H54 (cell line): ENCODE data around the gene EMSY.

Experiments used
- DNase-seq: peaks from one replicate; pipeline ENCODE4 v3.0.0; 2011; ENCODE audit warnings: low spot score, mixed read lengths; ENCODE audit not compliant: insufficient read length
- FAIRE-seq: peaks from 3 replicates; lab custom pipeline; 2011; peaks lifted over from hg19 to GRCh38; lab: Jason Lieb, UNC
- POLR2A ChIP-seq: IDR thresholded peaks from 2 replicates; pipeline ENCODE4 v1.6.1; 2011; ENCODE audit warnings: low read depth, mild to moderate bottlenecking, low read length

Gene EMSY

DNA sequence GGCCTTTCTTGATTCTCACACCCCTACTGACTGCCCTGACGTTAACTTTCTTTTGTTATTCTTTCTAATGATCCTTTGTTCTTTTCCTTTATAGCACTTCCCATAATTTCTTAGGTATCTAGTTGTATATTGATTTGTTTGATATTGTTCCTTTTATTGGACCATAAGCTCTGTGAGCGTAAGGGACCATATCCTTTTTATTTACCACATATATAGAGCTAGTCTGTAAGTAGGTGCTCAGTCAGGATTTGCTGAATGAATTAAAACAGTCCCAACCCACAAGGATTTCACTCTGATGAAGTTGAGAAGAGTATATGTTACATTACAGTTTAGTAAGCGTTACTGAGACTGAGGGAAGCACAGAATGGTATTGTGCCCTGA lies 68.8 kb downstream of the EMSY start:
- DNase-seq (no peak), FAIRE-seq (no peak)
- TF ChIP-seq POLR2A, result no peak

- FAIRE-seq (no peak), DNase-seq (no peak)
- TF ChIP-seq POLR2A, result no peak
Measured at GRCh38 chr11:76515494-76515893, 70.7 kb downstream of the EMSY start.

DNA sequence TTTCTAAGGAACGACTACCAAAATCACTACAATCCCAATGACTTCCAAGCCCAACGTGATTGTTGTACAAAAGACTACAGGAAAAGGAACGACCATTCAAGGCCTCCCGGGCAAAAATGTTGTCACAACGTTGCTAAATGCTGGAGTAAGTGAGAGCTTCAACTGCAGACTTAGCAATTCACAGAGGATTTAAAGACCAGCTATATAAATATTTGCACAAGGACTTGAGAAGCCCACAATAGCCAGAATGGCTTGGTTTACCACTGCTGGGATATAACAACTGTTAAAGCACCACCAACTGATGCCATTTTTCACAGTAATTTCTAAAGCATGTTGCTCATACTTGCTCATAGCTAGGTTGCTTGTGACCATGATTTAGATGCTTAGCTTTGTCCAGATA lies 78.3 kb downstream of the EMSY start:
- TF ChIP-seq POLR2A, result no peak
- DNase-seq (no peak), FAIRE-seq (no peak)

GRCh38 chr11:76523786-76524436 lies 79.1 kb downstream of the EMSY start:
- FAIRE-seq, result peak; percentile 30
- no peak for DNase-seq
- no peak for TF ChIP-seq POLR2A

GRCh38 chr11:76524461-76524860 lies 79.6 kb downstream of the EMSY start:
- DNase-seq (peak; percentile 3), FAIRE-seq (no peak)
- TF ChIP-seq POLR2A, result no peak

DNA sequence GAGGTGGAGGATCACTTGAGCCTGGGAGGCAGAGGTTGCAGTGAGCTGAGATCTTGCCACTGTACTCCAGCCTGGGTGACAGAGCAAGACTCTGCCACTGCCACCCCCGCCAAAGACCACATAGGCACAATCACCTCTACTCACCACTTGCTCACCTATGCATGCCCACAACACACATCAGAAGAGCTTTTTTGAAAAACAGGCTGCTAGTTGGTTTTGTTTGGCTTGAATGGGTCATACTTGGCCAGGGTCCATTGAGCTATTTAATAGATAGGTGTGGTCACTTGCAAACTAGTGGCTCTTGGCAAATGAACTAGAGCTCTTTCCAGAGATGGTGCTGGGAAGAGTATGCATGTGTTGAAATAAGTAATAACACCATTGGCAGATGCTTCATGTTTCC lies 80.1 kb downstream of the EMSY start:
- FAIRE-seq (peak; percentile 92), DNase-seq (peak; percentile 3)
- TF ChIP-seq POLR2A, result no peak

DNA sequence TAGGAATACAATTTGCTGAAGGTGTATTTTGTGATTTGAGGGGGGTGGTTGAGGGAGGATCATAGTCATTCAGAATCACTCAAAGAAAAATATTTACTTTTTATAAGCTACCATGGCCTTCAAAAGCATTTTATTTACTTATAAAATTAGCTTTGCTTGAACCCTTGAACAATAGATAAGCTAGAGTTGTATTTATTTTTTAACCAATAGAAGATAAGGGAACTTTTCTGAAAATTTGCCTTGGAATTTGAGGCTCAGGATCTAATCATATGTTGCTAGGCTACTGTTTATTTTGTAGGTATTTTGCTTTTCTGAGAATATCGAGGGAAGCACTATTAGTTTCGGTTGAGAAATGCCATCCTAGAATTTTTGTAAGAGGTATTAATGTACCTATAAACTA lies 82.1 kb downstream of the EMSY start:
- FAIRE-seq, result no peak
- TF ChIP-seq POLR2A, result no peak
- no peak for DNase-seq

GRCh38 chr11:76542436-76542835 lies 97.6 kb downstream of the EMSY start:
- FAIRE-seq (no peak), DNase-seq (no peak)
- TF ChIP-seq POLR2A, result no peak

DNA sequence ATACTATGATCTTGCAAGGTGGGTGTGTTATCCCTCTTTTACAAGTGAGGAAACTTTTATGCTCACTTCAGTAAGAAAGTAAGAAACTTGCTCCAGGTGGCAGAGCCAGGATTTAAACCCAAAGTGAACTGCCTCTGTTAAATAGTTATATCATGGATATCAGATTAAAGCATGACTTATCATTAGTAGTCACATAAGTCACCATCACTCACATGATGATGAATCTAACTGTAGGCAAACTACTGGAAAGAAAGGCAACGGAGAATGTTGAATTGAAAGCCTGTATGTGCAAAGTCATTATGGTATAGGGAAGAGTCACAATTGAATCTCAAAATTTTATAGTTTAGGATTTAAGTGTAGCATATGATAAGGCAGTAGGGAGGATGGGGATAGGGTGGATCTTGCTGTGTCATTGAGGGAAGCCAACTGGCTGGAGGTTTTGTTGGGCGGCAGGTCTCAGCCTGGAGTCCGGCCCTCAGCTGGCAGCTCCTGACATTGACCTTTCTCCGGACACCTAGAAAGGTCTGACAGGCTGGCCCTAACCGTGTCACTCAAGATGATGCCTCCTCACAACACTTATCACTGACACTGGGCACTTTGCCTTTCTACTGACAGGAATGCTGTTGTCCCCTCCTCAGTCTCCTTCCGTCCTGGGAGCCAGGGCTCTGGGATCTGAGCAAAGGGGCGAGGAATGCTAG lies 98.3 kb downstream of the EMSY start:
- no peak for DNase-seq
- FAIRE-seq, result peak; percentile 30
- TF ChIP-seq POLR2A, result no peak

DNA sequence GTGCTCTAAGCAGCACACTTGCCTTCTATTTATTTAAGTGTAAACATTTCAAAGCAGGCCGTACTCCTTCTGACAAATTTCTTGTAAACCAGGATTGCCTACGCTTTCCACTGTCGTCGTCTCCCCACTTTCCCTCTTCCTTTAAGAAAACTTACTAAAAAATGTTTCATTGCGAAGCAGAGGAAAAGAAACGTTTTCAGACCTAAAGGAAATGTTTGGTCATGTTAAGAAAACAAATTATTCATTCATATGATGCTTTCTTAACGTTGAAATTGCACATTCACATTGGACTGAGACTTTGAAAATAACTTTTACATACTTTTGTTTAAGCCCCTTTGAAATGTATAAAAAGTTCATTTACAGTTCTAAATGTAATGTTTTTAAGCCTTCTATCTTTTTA lies 106.0 kb downstream of the EMSY start:
- TF ChIP-seq POLR2A, result no peak
- DNase-seq (no peak), FAIRE-seq (peak; percentile 6)

- FAIRE-seq (peak; percentile 33), DNase-seq (no peak)
- no peak for TF ChIP-seq POLR2A
Measured at GRCh38 chr11:76551400-76551799, 106.6 kb downstream of the EMSY start.

DNA sequence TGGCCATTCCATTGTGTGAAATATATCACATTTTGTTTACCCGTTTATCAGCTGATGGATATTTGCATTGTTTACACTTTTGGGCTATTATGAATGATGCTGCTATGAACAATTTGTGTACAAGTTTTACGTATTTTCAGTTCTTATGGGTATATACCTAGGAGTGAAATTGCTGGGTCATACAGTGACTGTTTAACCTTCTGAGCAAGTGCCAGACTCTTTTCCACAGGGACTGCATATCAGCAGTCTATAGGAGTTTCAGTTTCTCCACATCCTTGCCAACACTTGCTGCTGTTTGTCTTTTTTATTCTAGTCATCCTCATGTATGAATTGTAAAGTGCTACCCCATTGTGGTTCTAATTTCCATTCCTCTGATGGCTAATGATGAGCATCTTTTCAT lies 108.2 kb downstream of the EMSY start:
- TF ChIP-seq POLR2A, result no peak
- no peak for FAIRE-seq

DNA sequence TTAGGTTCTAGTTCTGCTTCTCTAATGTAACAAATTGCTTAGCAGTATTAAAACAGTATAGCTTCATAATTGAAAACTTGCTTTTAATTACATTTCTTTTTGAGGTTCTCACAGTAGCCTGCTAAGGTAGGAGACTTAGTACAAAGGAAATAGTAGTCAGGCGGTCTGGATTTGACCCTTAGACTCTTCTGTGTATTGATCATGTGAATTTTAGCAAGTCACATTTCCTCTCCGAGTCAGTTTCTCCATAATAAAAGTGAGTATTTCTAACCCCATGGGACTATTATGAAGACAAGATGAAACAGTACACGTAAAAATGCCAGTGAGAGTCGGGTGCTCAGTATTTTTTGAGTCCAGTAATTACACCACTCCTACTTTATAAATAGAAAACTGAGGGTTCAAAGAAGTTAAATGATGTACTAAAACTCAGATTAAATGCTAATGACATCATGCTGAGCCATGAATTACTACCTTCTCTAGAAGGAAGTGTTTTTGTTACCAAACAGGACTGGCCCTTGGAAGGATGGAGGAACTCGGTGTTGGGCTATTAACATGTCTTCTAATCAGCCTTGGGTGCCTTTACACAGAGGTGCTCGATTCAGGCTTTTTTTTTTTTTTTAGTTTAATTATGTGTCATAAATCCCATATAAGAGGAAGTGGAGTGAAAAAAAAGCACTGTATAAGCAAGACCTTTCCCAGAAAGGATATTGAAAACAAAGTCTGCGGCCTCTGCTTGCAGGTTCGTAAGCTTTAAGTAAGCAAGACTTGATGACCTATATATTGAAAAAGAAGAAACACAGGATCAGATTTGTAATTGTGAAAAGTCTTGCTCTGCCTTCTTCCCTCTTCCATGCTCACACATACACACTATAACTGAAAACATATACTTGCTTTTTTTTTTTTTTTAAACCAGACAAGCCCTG lies 109.0 kb downstream of the EMSY start:
- no peak for DNase-seq
- no peak for TF ChIP-seq POLR2A
- no peak for FAIRE-seq

More for the DNA sequence above, 108.2 kb downstream of the EMSY start:
- no peak for DNase-seq

GRCh38 chr11:76554767-76555166 lies 109.9 kb downstream of the EMSY start:
- no peak for FAIRE-seq

More at GRCh38 chr11:76554767-76555166, 109.9 kb downstream of the EMSY start:
- no peak for DNase-seq
- no peak for TF ChIP-seq POLR2A
